Stimulated activated CD4-positive, alpha-beta T cell treated with anti-CD3 and anti-CD28 coated beads, Interleukin-12 subunit alpha, Interleukin-12 subunit beta, amount 100 ng/mL, for 24 hours (primary cell): ENCODE data around the gene MID1.
"Not testable (repeated sequence)": the region's sequence is repeated elsewhere in the genome, so short reads cannot be mapped to it uniquely, and the experiment has no call there.

ENCODE experiments used
- DNase-seq, 2 experiments: peaks; one replicate each; pipeline ENCODE4 v3.0.0-alpha.2; 2020; ENCODE audit warnings: low read depth in 2 of 2

The MID1 gene

GRCh38 chrX:10617186-10617998 is 3.0 kb downstream of the MID1 start:
- no peak for DNase-seq

- no peak for DNase-seq
Measured at GRCh38 chrX:10615931-10616774, 4.2 kb downstream of the MID1 start.

GRCh38 chrX:10612215-10612614 is 8.2 kb downstream of the MID1 start:
- DNase-seq = no peak

GRCh38 chrX:10611441-10612090 is 8.8 kb downstream of the MID1 start:
- no peak for DNase-seq

- no peak for DNase-seq
Measured at GRCh38 chrX:10608099-10608498, 12.3 kb downstream of the MID1 start.

- no peak for DNase-seq
Measured at GRCh38 chrX:10607233-10607632, 13.2 kb downstream of the MID1 start.

GRCh38 chrX:10603612-10604011 is 16.8 kb downstream of the MID1 start:
- no peak for DNase-seq

- no peak for DNase-seq
Measured at GRCh38 chrX:10602646-10603045, 17.7 kb downstream of the MID1 start.

- DNase-seq = no peak
Measured at GRCh38 chrX:10600479-10600878, 19.9 kb downstream of the MID1 start.

GRCh38 chrX:10598540-10598939 is 21.8 kb downstream of the MID1 start:
- DNase-seq = no peak

- DNase-seq = no peak
Measured at GRCh38 chrX:10597871-10598270, 22.5 kb downstream of the MID1 start.

GRCh38 chrX:10591363-10592335 is 28.7 kb downstream of the MID1 start:
- DNase-seq = no peak

- DNase-seq = not testable (repeated sequence)
Measured at GRCh38 chrX:10589787-10590186, 30.6 kb downstream of the MID1 start.

GRCh38 chrX:10589098-10589497 is 31.3 kb downstream of the MID1 start:
- no peak for DNase-seq

- DNase-seq = not testable (repeated sequence)
Measured at GRCh38 chrX:10584882-10585281, 35.5 kb downstream of the MID1 start.

GRCh38 chrX:10582945-10583344 is 37.4 kb downstream of the MID1 start:
- DNase-seq = no peak

- no peak for DNase-seq
Measured at GRCh38 chrX:10582215-10582733, 38.1 kb downstream of the MID1 start.

- no peak for DNase-seq
Measured at GRCh38 chrX:10579112-10580011, 41.0 kb downstream of the MID1 start.

GRCh38 chrX:10578527-10578926 is 41.9 kb downstream of the MID1 start:
- DNase-seq = no peak

- DNase-seq = no peak
Measured at GRCh38 chrX:10577853-10578252, 42.5 kb downstream of the MID1 start.
